Retinal pigment epithelial cell (primary cell): ENCODE measurements around the gene BAG1.

Experiments used
- DNase-seq: peaks from one replicate; pipeline ENCODE4 v3.0.0-alpha.2; 2010; ENCODE audit warnings: low read depth
- H3K4me3 ChIP-seq: 2 replicates; pipeline ENCODE4 v1.5.1; 2011; ENCODE audit warnings: mild to moderate bottlenecking, low read length, control low read depth, moderate library complexity
- CTCF ChIP-seq: conservative IDR thresholded peaks from 2 replicates; pipeline ENCODE4 v1.5.1; 2011; ENCODE audit warnings: low read depth, low read length, control low read depth, inconsistent platforms

The BAG1 gene

GRCh38 chr9:33300546-33300945, 36.0 kb upstream of the BAG1 start:
- TF ChIP-seq CTCF, result no peak
- DNase-seq, result no peak
- H3K4me3 ChIP-seq, result no peak overlapping the region

GRCh38 chr9:33297432-33297831, 32.9 kb upstream of the BAG1 start:
- no peak for DNase-seq
- H3K4me3 ChIP-seq, result no peak overlapping the region
- no peak for TF ChIP-seq CTCF

- TF ChIP-seq CTCF, result no peak
- no peak for DNase-seq
- H3K4me3 ChIP-seq, result no peak overlapping the region
Observed at GRCh38 chr9:33295571-33295970, 31.1 kb upstream of the BAG1 start.

- H3K4me3 ChIP-seq, result no peak overlapping the region
- no peak for DNase-seq
Observed at GRCh38 chr9:33294670-33295432, 30.3 kb upstream of the BAG1 start.

GRCh38 chr9:33293782-33294181, 29.3 kb upstream of the BAG1 start:
- no peak overlapping the region for H3K4me3 ChIP-seq
- TF ChIP-seq CTCF, result no peak
- no peak for DNase-seq

More at GRCh38 chr9:33294670-33295432, 30.3 kb upstream of the BAG1 start:
- no peak for TF ChIP-seq CTCF

GRCh38 chr9:33291901-33292300, 27.4 kb upstream of the BAG1 start:
- no peak for DNase-seq
- no peak overlapping the region for H3K4me3 ChIP-seq
- TF ChIP-seq CTCF, result no peak

GRCh38 chr9:33291031-33291397, 26.5 kb upstream of the BAG1 start:
- no peak for TF ChIP-seq CTCF
- H3K4me3 ChIP-seq, result peak overlapping the region; percentile 92
- no peak for DNase-seq
